ENCODE measurements around the gene TSBP1.

GRCh38 chr6:32402812-32403211 lies 31.1 kb upstream of the TSBP1 start:
- TF ChIP-seq CTCF (conservative IDR thresholded peaks at IDR 0.05; ENCODE audit: low read length), result no peak
- TF ChIP-seq EZH2phosphoT487 (IDR thresholded peaks at IDR 0.05; ENCODE audit: borderline replicate concordance, low read depth, low read length), result no peak
